Measurements from ENCODE around the gene KIRREL1.

The KIRREL1 gene

GRCh38 chr1:158102881-158103674 lies 109.6 kb downstream of the KIRREL1 start:
- no peak for TF ChIP-seq CTCF (IDR thresholded peaks at IDR 0.05; ENCODE audit: insufficient read depth, low read depth, low read length, missing control alignments)
- DNase-seq (ENCODE audit: low read depth): no peak
- no peak overlapping the region for H3K4me3 ChIP-seq (ENCODE audit: low read depth, low read length)

GRCh38 chr1:158103861-158104522 lies 110.5 kb downstream of the KIRREL1 start:
- no peak overlapping the region for H3K4me3 ChIP-seq (ENCODE audit: low read depth, low read length)
- no peak for TF ChIP-seq CTCF (IDR thresholded peaks at IDR 0.05; ENCODE audit: insufficient read depth, low read depth, low read length, missing control alignments)
- no peak for DNase-seq (ENCODE audit: low read depth)

GRCh38 chr1:158104891-158105290 lies 111.4 kb downstream of the KIRREL1 start:
- TF ChIP-seq CTCF (IDR thresholded peaks at IDR 0.05; ENCODE audit: insufficient read depth, low read depth, low read length, missing control alignments): no peak
- no peak for DNase-seq (ENCODE audit: low read depth)
- H3K4me3 ChIP-seq (ENCODE audit: low read depth, low read length): no peak overlapping the region

- H3K4me3 ChIP-seq (ENCODE audit: low read depth, low read length): no peak overlapping the region
- no peak for TF ChIP-seq CTCF (IDR thresholded peaks at IDR 0.05; ENCODE audit: insufficient read depth, low read depth, low read length, missing control alignments)
- no peak for DNase-seq (ENCODE audit: low read depth)
Measured at GRCh38 chr1:158105352-158106095, 112.1 kb downstream of the KIRREL1 start.

GRCh38 chr1:158107916-158108315 lies 114.5 kb downstream of the KIRREL1 start:
- H3K4me3 ChIP-seq (ENCODE audit: low read depth, low read length): no peak overlapping the region
- no peak for TF ChIP-seq CTCF (IDR thresholded peaks at IDR 0.05; ENCODE audit: insufficient read depth, low read depth, low read length, missing control alignments)
- DNase-seq (ENCODE audit: low read depth): no peak

GRCh38 chr1:158112994-158113758 lies 119.7 kb downstream of the KIRREL1 start:
- TF ChIP-seq CTCF (IDR thresholded peaks at IDR 0.05; ENCODE audit: insufficient read depth, low read depth, low read length, missing control alignments): no peak
- no peak overlapping the region for H3K4me3 ChIP-seq (ENCODE audit: low read depth, low read length)
- no peak for DNase-seq (ENCODE audit: low read depth)

Data from GM12865 (cell line).